ENCODE measurements around the gene CEP135.

- TF ChIP-seq EZH2 (optimal IDR thresholded peaks at IDR 0.05; ENCODE audit: low read depth, low read length) (no peak), CTCF (IDR thresholded peaks at IDR 0.05; ENCODE audit: low read length) (no peak)
Observed at GRCh38 chr4:55931833-55932232, 16.9 kb upstream of the CEP135 start.
